ENCODE data around the gene LDB2.

LDB2 gene

GRCh38 chr4:16685536-16685935 is 212.9 kb downstream of the LDB2 start:
- no peak for DNase-seq (ENCODE audit: low read depth)

- DNase-seq (ENCODE audit: low read depth): no peak
Observed at GRCh38 chr4:16684935-16685334, 213.5 kb downstream of the LDB2 start.

GRCh38 chr4:16684097-16684496 is 214.3 kb downstream of the LDB2 start:
- DNase-seq (ENCODE audit: low read depth): no peak

GRCh38 chr4:16682975-16683374 is 215.5 kb downstream of the LDB2 start:
- no peak for DNase-seq (ENCODE audit: low read depth)

- DNase-seq (ENCODE audit: low read depth): no peak
Observed at GRCh38 chr4:16677001-16677944, 221.2 kb downstream of the LDB2 start.

- no peak for DNase-seq (ENCODE audit: low read depth)
Observed at GRCh38 chr4:16676230-16676770, 222.1 kb downstream of the LDB2 start.

- DNase-seq (ENCODE audit: low read depth): no peak
Observed at GRCh38 chr4:16674082-16674481, 224.4 kb downstream of the LDB2 start.

GRCh38 chr4:16672421-16672820 is 226.0 kb downstream of the LDB2 start:
- no peak for DNase-seq (ENCODE audit: low read depth)

- DNase-seq (ENCODE audit: low read depth): no peak
Observed at GRCh38 chr4:16671741-16672140, 226.7 kb downstream of the LDB2 start.

GRCh38 chr4:16670727-16671126 is 227.7 kb downstream of the LDB2 start:
- no peak for DNase-seq (ENCODE audit: low read depth)

GRCh38 chr4:16669036-16669435 is 229.4 kb downstream of the LDB2 start:
- DNase-seq (ENCODE audit: low read depth): no peak

GRCh38 chr4:16668488-16668887 is 230.0 kb downstream of the LDB2 start:
- no peak for DNase-seq (ENCODE audit: low read depth)

- DNase-seq (ENCODE audit: low read depth): no peak
Observed at GRCh38 chr4:16667464-16667863, 231.0 kb downstream of the LDB2 start.

GRCh38 chr4:16665942-16666551 is 232.4 kb downstream of the LDB2 start:
- no peak for DNase-seq (ENCODE audit: low read depth)

- no peak for DNase-seq (ENCODE audit: low read depth)
Observed at GRCh38 chr4:16663732-16664131, 234.7 kb downstream of the LDB2 start.

- DNase-seq (ENCODE audit: low read depth): no peak
Observed at GRCh38 chr4:16663307-16663706, 235.1 kb downstream of the LDB2 start.

GRCh38 chr4:16661813-16662212 is 236.6 kb downstream of the LDB2 start:
- DNase-seq (ENCODE audit: low read depth): no peak

- no peak for DNase-seq (ENCODE audit: low read depth)
Observed at GRCh38 chr4:16660656-16661055, 237.8 kb downstream of the LDB2 start.

- no peak for DNase-seq (ENCODE audit: low read depth)
Observed at GRCh38 chr4:16659694-16660093, 238.8 kb downstream of the LDB2 start.

GRCh38 chr4:16659079-16659478 is 239.4 kb downstream of the LDB2 start:
- no peak for DNase-seq (ENCODE audit: low read depth)

GRCh38 chr4:16658183-16658582 is 240.3 kb downstream of the LDB2 start:
- DNase-seq (ENCODE audit: low read depth): no peak

GRCh38 chr4:16655111-16655510 is 243.3 kb downstream of the LDB2 start:
- no peak for DNase-seq (ENCODE audit: low read depth)

- no peak for DNase-seq (ENCODE audit: low read depth)
Observed at GRCh38 chr4:16652732-16653305, 245.6 kb downstream of the LDB2 start.
